PC-3 (cell line): ENCODE results near the gene RERE. TPM values are rescaled to one million over a fixed set of nuclear protein-coding genes. Genes with fewer than 3 reads are reported as not detected.

Experiments
- ATAC-seq: fragments of 200-7000 bp; cut with Tn5 transposase; 2 replicates; pipeline ENCODE4 v1.9.1; 2020; ENCODE audit warnings: mild to moderate bottlenecking, moderate library complexity
- BruUV-seq: library from RNA; stranded (reverse); fragments of 400-500 nt; replicated peaks from 2 replicates; lab custom pipeline; 2021; lab: Mats Ljungman, UMichigan
- CTCF ChIA-PET: fragments of 300-600 bp; sonication (Branson Sonifier 250); formaldehyde crosslinking; loops from one replicate; lab custom pipeline; 2022; ENCODE audit warnings: antibody characterized with exemption; lab: Charles Lee
- POLR2A ChIA-PET: fragments of 300-600 bp; sonication (Branson Sonifier 250); formaldehyde crosslinking; loops from one replicate; lab custom pipeline; 2022; ENCODE audit warnings: antibody characterized with exemption; ENCODE audit not compliant: unreplicated experiment; lab: Charles Lee
- DNase-seq: peaks from one replicate; pipeline ENCODE4 v3.0.0-alpha.2; 2015
- H2AFZ ChIP-seq: fragments of 300-600 bp; sonication (generic); 2 replicates; pipeline ENCODE4 v1.6.0; 2016; ENCODE audit warnings: antibody characterized with exemption, low read length
- H3F3A ChIP-seq: fragments of 300-600 bp; sonication (generic); one replicate; pipeline ENCODE4 v1.6.0; 2017; ENCODE audit warnings: antibody characterized with exemption, low read length, control low read depth, mild to moderate bottlenecking; ENCODE audit not compliant: unreplicated experiment
- H3K27ac ChIP-seq: fragments of 300-600 bp; sonication (generic); 2 replicates; pipeline ENCODE4 v1.5.1; 2016; ENCODE audit warnings: mild to moderate bottlenecking, low read length
- H3K27me3 ChIP-seq: fragments of 300-600 bp; sonication (generic); 2 replicates; pipeline ENCODE4 v1.6.1; 2016; ENCODE audit warnings: low read length, mixed read lengths
- H3K36me3 ChIP-seq: fragments of 300-600 bp; sonication (generic); 2 replicates; pipeline ENCODE4 v1.6.1; 2016; ENCODE audit warnings: low read depth, mixed run types, low read length, mixed read lengths
- H3K4me1 ChIP-seq: fragments of 300-600 bp; sonication (generic); 2 replicates; pipeline ENCODE4 v1.5.1; 2016; ENCODE audit warnings: low read length; ENCODE audit not compliant: insufficient read depth
- H3K4me2 ChIP-seq: fragments of 300-600 bp; sonication (generic); 2 replicates; pipeline ENCODE4 v1.6.0; 2016; ENCODE audit warnings: low read length
- H3K4me3 ChIP-seq: fragments of 300-600 bp; sonication (generic); 2 replicates; pipeline ENCODE4 v1.5.1; 2016; ENCODE audit warnings: mild to moderate bottlenecking, low read length, mixed read lengths
- H3K79me2 ChIP-seq: fragments of 300-600 bp; sonication (generic); 2 replicates; pipeline ENCODE4 v1.6.1; 2017; ENCODE audit warnings: low read length, mixed read lengths
- H3K9ac ChIP-seq: fragments of 300-600 bp; sonication (generic); 2 replicates; pipeline ENCODE4 v1.6.0; 2016; ENCODE audit warnings: mild to moderate bottlenecking, low read length
- H3K9me2 ChIP-seq: fragments of 300-600 bp; sonication (generic); replicated peaks from 2 replicates; pipeline ENCODE4 v1.6.1; 2016; ENCODE audit warnings: mixed run types, low read length, mixed read lengths
- H3K9me3 ChIP-seq: fragments of 300-600 bp; sonication (generic); 2 replicates; pipeline ENCODE4 v1.6.1; 2016; ENCODE audit warnings: low read length, mixed read lengths
- H4K20me1 ChIP-seq: fragments of 300-600 bp; sonication (generic); 2 replicates; pipeline ENCODE4 v1.6.1; 2016; ENCODE audit warnings: low read length, mixed read lengths
- CTCF ChIP-seq: fragments of 300-600 bp; sonication (generic); conservative IDR thresholded peaks from 2 replicates; pipeline ENCODE4 v1.5.1; 2017; ENCODE audit warnings: antibody characterized with exemption, low read depth, mild to moderate bottlenecking, low read length
- EZH2 ChIP-seq: fragments of 300-600 bp; sonication (generic); IDR thresholded peaks from one replicate; pipeline ENCODE4 v1.6.1; 2017; ENCODE audit warnings: antibody characterized with exemption, mild to moderate bottlenecking, low read length; ENCODE audit not compliant: unreplicated experiment
- EZH2phosphoT487 ChIP-seq: fragments of 300-600 bp; sonication (generic); IDR thresholded peaks from 2 replicates; pipeline ENCODE4 v1.6.1; 2018; ENCODE audit warnings: mild to moderate bottlenecking, antibody characterized with exemption, low read length, borderline replicate concordance
- intact Hi-C: fragments of 100-400 bp; cut with micrococcal nuclease; formaldehyde crosslinking; loops from 2 replicates; pipeline ENCODE4 v1.9.0; 2023
- total RNA-seq: library from RNA; depleted of rRNA; stranded (reverse); fragments of >200 nt; gene quantifications from 2 replicates; pipeline ENCODE4 v1.2.3, GENCODE V29; 2014

Gene RERE
- total RNA-seq, 1 experiment from 2014 or later = 24.2 TPM

DNA sequence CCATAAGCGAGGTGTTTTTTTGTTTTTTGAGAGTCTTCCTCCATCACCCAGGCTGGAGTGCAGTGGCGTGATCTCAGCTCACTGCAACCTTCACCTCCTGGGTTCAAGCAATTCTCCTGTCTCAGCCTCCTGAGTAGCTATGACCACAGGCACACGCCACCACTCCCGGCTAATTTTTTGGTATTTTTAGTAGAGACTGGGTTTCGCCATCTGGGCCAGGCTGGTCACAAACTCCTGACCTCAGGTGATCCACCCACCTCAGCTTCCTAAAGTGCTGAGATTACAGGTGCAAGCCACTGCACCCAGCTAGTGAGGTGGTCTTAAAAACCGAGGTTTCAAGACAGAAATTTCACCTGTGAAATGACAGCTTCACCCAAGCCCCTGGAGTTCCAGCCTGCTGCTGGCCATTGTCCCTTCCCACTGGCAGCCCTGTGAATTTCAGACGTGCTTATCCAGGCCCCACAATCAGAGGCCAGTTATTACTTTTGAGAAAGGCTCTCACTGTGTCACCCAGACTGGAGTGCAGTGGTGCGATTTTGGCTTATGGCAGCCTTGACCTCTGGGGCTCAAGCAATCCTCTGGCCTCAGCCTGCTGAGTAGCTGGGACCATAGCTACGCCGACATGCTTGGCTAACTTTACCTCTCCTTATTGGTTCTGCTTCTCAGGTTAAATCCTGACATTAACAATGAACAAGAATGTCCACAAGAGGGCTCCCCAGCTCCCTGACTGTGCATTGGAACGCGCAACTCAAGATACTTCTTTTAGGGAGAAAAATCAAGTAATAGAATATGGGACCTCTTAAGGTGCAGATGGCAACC is 41.7 kb upstream of the RERE start:
- H3K9ac ChIP-seq = no peak overlapping the region
- no peaks in the 10 kb centered on the region; the same call in 1 of the 2 replicates for H3K79me2 ChIP-seq
- peaks cover 52% of the 10 kb centered on the region for H4K20me1 ChIP-seq
- no peaks in the 10 kb centered on the region for H3K27me3 ChIP-seq
- no peaks in the 10 kb centered on the region for H3K9me2 ChIP-seq
- no peak overlapping the region for H3K4me3 ChIP-seq
- intact Hi-C loops = no loop called here
- no peak overlapping the region for H2AFZ ChIP-seq
- ATAC-seq (peak; percentile 9), DNase-seq (peak; percentile 66)
- CTCF ChIA-PET = interaction anchor here (0.6 to 0.8 kb wide), 3 partner anchors 12 to 119 kb away, joined by 3 read pairs; no protein-coding TSS in a partner anchor
- 0 out of 2 replicates have a peak, but pooled peaks cover 6% of the 10 kb centered on the region for H3K4me1 ChIP-seq
- peak; percentile 72 for TF ChIP-seq CTCF
- no peak for TF ChIP-seq EZH2phosphoT487
- TF ChIP-seq EZH2 = no peak
- POLR2A ChIA-PET = interaction anchor here (0.6 kb wide), 1 partner anchor 14 kb away, joined by 3 read pairs; no protein-coding TSS in a partner anchor
- H3K36me3 ChIP-seq = peaks cover 49% of the 10 kb centered on the region
- no TSS peak for BruUV-seq
- no peak overlapping the region for H3K27ac ChIP-seq
- peaks cover 49% of the 10 kb centered on the region for H3F3A ChIP-seq
- H3K4me2 ChIP-seq = no peak overlapping the region
- H3K9me3 ChIP-seq = no peaks in the 10 kb centered on the region

DNA sequence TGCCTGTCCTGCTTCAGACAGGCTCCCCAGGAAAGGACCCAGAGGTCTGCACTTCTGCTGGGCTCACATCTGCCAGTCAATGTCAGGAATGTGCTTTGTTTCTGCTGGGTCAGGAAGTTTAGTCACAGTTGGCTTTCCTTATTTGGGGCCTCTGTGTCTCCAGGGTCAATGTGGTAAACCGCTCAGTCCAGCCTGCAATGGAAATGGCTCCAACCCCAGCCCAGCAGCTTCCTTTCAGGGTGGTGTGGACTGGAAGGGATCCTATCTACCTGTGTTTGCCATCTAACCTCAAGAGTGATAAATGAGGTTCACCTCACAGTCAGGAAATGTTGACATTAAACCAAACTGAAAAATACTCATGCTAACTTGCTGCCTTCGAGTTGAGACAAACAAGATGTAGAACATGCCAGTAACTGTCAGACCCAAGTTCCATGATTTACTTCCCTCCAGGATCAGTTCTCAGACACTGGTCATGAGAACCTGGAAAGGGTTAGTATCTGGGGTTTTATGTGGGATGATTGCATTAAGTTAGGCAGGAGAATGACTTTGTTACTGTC is 40.8 kb upstream of the RERE start:
- H4K20me1 ChIP-seq = peaks cover 43% of the 10 kb centered on the region
- no peaks in the 10 kb centered on the region; the same call in 1 of the 2 replicates for H3K79me2 ChIP-seq
- no peak overlapping the region for H3K9ac ChIP-seq
- POLR2A ChIA-PET = no interaction called here
- no peak overlapping the region for H3K4me2 ChIP-seq
- 0 out of 2 replicates have a peak, but pooled peaks cover 6% of the 10 kb centered on the region for H3K4me1 ChIP-seq
- no peak overlapping the region for H3K27ac ChIP-seq
- CTCF ChIA-PET = no interaction called here
- no peaks in the 10 kb centered on the region for H3K9me2 ChIP-seq
- peaks cover 41% of the 10 kb centered on the region for H3F3A ChIP-seq
- no peak overlapping the region for H2AFZ ChIP-seq
- H3K4me3 ChIP-seq = no peak overlapping the region
- no peak for TF ChIP-seq CTCF
- peaks cover 40% of the 10 kb centered on the region for H3K36me3 ChIP-seq
- no peaks in the 10 kb centered on the region for H3K27me3 ChIP-seq
- no peaks in the 10 kb centered on the region for H3K9me3 ChIP-seq
- TSS peak; percentile 7 for BruUV-seq
- intact Hi-C loops = no loop called here
- DNase-seq (peak; percentile 80), ATAC-seq (peak; percentile 68)
